DOHH2 (cell line): ENCODE data around the gene L3MBTL4.
"Not testable (repeated sequence)": the region's sequence is repeated elsewhere in the genome, so short reads cannot be mapped to it uniquely, and the experiment has no call there.

ENCODE experiments used
- CTCF ChIP-seq: fragments of 200-600 bp; sonication (generic); IDR thresholded peaks from one replicate; pipeline ENCODE4 v1.5.1; 2014; ENCODE audit warnings: antibody characterized with exemption, mild to moderate bottlenecking, low read depth, low read length; ENCODE audit not compliant: poor library complexity, severe bottlenecking
- EZH2phosphoT487 ChIP-seq: fragments of 200-600 bp; sonication (generic); IDR thresholded peaks from 2 replicates; pipeline ENCODE4 v1.6.1; 2017; ENCODE audit warnings: borderline replicate concordance, mild to moderate bottlenecking, antibody characterized with exemption, low read length, moderate library complexity, mixed read lengths

GRCh38 chr18:6135901-6136300 is 278.8 kb downstream of the L3MBTL4 start:
- TF ChIP-seq CTCF, EZH2phosphoT487: not testable (repeated sequence)
